Measurements from ENCODE around the gene ZSCAN4. TPM values are rescaled to one million over a fixed set of nuclear protein-coding genes. Genes with fewer than 3 reads are reported as not detected.

ZSCAN4 gene
- not detected in 2 replicates for total RNA-seq (2021)
- long read RNA-seq = 0 reads

DNA sequence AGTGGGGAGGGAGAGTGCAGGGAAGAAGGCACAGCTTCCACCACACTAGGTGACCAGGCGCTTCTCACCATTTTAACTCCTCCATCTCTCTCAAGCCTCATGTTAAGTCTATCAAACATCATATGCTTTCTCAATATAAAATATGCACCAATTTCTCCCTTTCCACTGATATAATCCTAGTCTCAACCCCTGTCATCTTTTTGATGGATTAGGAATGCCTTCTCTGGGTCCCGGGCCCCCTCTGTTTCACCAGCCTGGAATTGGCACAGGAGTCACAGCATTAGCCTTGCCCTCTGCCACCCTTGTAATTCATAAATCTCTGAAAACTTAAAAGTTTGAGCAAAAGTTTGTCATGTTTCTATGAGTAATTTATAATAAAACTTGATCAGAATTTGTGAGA lies at the start of gene ZSCAN4:
Gene ZSCAN4 (plus strand): TSS at position 301 of the 400 bp plus-strand sequence. CDS start 7,211 bp downstream, outside the sequence.
- Histone ChIP-seq H3K9me3 (ENCODE audit: control insufficient read depth, low read depth, low read length) (no peaks in the 10 kb centered on the region), H3K14ac (ENCODE audit: insufficient read depth, low read length) (no peak within 1 kb of the TSS), H2AK5ac (ENCODE audit: insufficient read length, low read length) (no peak within 1 kb of the TSS), H3K27me3 (ENCODE audit: insufficient read depth, low read length) (no peaks in the 10 kb centered on the region), H2AFZ (ENCODE audit: low read length) (no peak within 1 kb of the TSS), H3K4ac (ENCODE audit: low read depth, low read length) (no peak within 1 kb of the TSS), H3K79me2 (ENCODE audit: insufficient read depth, low read length) (no peaks in the 10 kb centered on the region), H2BK5ac (ENCODE audit: insufficient read length, low read length) (no peak within 1 kb of the TSS), H3K4me1 (ENCODE audit: insufficient read depth, low read length) (peaks cover 3% of the 10 kb centered on the region; the same call in 1 of the 2 replicates), H4K8ac (replicated peaks; ENCODE audit: insufficient read length, low read depth, low read length) (no peak within 1 kb of the TSS), H3K4me2 (ENCODE audit: insufficient read depth, insufficient read length, low read length) (no peak within 1 kb of the TSS), H3K56ac (ENCODE audit: insufficient read length, low read depth, low read length) (no peak within 1 kb of the TSS), H3K18ac (ENCODE audit: insufficient read length, low read depth, low read length) (no peak within 1 kb of the TSS), H3K9ac (ENCODE audit: extremely low read depth, insufficient read length, low read length) (no peak within 1 kb of the TSS), H3T11ph (ENCODE audit: low read length) (no peak within 1 kb of the TSS), H2BK15ac (ENCODE audit: low read depth, low read length) (no peak within 1 kb of the TSS), H4K5ac (ENCODE audit: insufficient read length, low read depth, low read length) (no peak within 1 kb of the TSS), H3K27ac (ENCODE audit: insufficient read length, low read depth, low read length) (no peak within 1 kb of the TSS), H4K91ac (ENCODE audit: insufficient read length, low read depth, low read length) (no peak within 1 kb of the TSS), H4K20me1 (ENCODE audit: control insufficient read depth, insufficient read depth, insufficient read length) (no peaks in the 10 kb centered on the region), H2BK12ac (ENCODE audit: insufficient read length, low read depth, low read length) (no peak within 1 kb of the TSS), H3K23me2 (ENCODE audit: insufficient read length, low read depth, low read length, poor library complexity, severe bottlenecking) (peaks cover 8% of the 10 kb centered on the region), H2BK20ac (ENCODE audit: low read depth, low read length, poor library complexity, severe bottlenecking) (no peak within 1 kb of the TSS), H2BK120ac (ENCODE audit: low read depth, low read length, poor library complexity, severe bottlenecking) (no peak within 1 kb of the TSS), H3K23ac (ENCODE audit: insufficient read length, low read depth, low read length) (no peak within 1 kb of the TSS), H3K79me1 (ENCODE audit: insufficient read depth, low read depth, low read length, poor library complexity, severe bottlenecking) (no peaks in the 10 kb centered on the region)
- Mint-ChIP-seq H3K4me1 (peaks cover 12 to 13% of the 10 kb centered on the region in 2 experiments), H3K36me3 (ENCODE audit: insufficient read depth in 1 of 3, low read depth in 3 of 3) (no peaks in the 10 kb centered on the region), H3K4me3 (no peak within 1 kb of the TSS), H3K27ac (no peak within 1 kb of the TSS), H3K9me3 (no peaks in the 10 kb centered on the region), H3K27me3 (ENCODE audit: low read depth) (peaks cover 45% of the 10 kb centered on the region)
- DNase-seq = no peak
- no peak for TF ChIP-seq CTCF (conservative IDR thresholded peaks at IDR 0.05)
- no CpG with 5 or more reads among the region's 2 CpGs for WGBS (ENCODE audit: extremely low coverage, insufficient read length, low lambda C conversion rate)

Data from H9 (cell line).